OCI-LY3 (cell line): ENCODE measurements around the gene PTPRC.

Experiments used
- EZH2phosphoT487 ChIP-seq: fragments of 200-600 bp; shearing (Covaris generic); IDR thresholded peaks from 2 replicates; pipeline ENCODE4 v1.6.1; 2018; ENCODE audit warnings: antibody characterized with exemption, mixed run types, low read depth
- TF ChIP-seq, protein P1 (sequence below): fragments of 200-600, 300-600 bp; sonication (generic); IDR thresholded peaks from 2 replicates; pipeline ENCODE4 v1.5.1; 2014; ENCODE audit warnings: antibody characterized with exemption, low read length, low read depth

DNA sequence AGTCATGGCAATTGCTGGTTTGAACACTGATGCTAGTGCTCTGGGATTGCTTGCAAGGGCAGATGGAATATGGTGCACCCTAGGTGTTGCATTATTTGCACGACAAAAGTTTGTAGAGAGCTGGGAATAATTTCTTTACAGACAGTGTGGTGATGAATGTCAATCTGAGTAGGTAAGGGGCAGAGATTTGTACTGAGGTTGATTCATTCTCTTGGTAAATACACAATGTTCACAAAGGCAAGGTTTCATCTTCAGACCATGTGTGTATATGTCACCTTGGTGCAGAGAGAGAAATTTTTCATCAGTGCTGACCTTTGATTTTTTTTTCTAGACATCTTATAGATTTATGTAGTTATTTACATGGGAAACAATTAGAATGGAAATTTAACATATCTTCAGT lies 5.0 kb downstream of the PTPRC start:
- TF ChIP-seq, protein P1, sequence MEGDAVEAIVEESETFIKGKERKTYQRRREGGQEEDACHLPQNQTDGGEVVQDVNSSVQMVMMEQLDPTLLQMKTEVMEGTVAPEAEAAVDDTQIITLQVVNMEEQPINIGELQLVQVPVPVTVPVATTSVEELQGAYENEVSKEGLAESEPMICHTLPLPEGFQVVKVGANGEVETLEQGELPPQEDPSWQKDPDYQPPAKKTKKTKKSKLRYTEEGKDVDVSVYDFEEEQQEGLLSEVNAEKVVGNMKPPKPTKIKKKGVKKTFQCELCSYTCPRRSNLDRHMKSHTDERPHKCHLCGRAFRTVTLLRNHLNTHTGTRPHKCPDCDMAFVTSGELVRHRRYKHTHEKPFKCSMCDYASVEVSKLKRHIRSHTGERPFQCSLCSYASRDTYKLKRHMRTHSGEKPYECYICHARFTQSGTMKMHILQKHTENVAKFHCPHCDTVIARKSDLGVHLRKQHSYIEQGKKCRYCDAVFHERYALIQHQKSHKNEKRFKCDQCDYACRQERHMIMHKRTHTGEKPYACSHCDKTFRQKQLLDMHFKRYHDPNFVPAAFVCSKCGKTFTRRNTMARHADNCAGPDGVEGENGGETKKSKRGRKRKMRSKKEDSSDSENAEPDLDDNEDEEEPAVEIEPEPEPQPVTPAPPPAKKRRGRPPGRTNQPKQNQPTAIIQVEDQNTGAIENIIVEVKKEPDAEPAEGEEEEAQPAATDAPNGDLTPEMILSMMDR: no peak
- TF ChIP-seq EZH2phosphoT487: no peak
